Psoas muscle (tissue), 8 donors: Measurements from ENCODE around the gene PLXNC1. TPM values are rescaled to one million over a fixed set of nuclear protein-coding genes. Genes with fewer than 3 reads are reported as not detected.

Experiments used
- ATAC-seq, 4 donors: fragments of 200-7000 bp; cut with Tn5 transposase; one replicate each; pipeline ENCODE4 v1.9.1; 2020; ENCODE audit warnings: moderate library complexity in 3 of 4, mild to moderate bottlenecking in 2 of 4
- DNase-seq, 2 donors: peaks; one replicate each; pipeline ENCODE4 v3.0.0-alpha.2; 2020
- H3K27ac ChIP-seq: fragments of 200-600 bp; one replicate; pipeline ENCODE4 v1.8.0; 2022
- H3K27me3 ChIP-seq, 3 donors: fragments of 200-600 bp in 1 of 3; one replicate each; pipeline versions ENCODE4 v1.6.1 to v1.8.0; 2013 to 2022; ENCODE audit warnings: low read length in 2 of 3, mild to moderate bottlenecking in 2 of 3, moderate library complexity in 1 of 3; ENCODE audit not compliant: insufficient read depth in 3 of 3
- H3K36me3 ChIP-seq, 2 donors: fragments of 200-600 bp in 1 of 2; one replicate each; pipeline versions ENCODE4 v1.6.1 to v1.8.0; 2013 to 2022; ENCODE audit warnings: low read depth in 1 of 2, mild to moderate bottlenecking in 1 of 2, moderate library complexity in 1 of 2; ENCODE audit not compliant: insufficient read depth in 1 of 2
- H3K4me1 ChIP-seq: fragments of 200-600 bp; one replicate; pipeline ENCODE4 v1.8.0; 2022
- H3K4me3 ChIP-seq: fragments of 200-600 bp; one replicate; pipeline ENCODE4 v1.8.0; 2022; ENCODE audit warnings: mild to moderate bottlenecking
- H3K9me3 ChIP-seq: fragments of 200-600 bp; one replicate; pipeline ENCODE4 v1.8.0; 2022
- CTCF ChIP-seq: fragments of 200-600 bp; IDR thresholded peaks from one replicate; pipeline ENCODE4 v1.8.0; 2022; ENCODE audit warnings: antibody characterized with exemption
- WGBS, 3 donors: extraction: QIAGEN DNeasy Blood & Tissue Kit; methylation state at CpG; one replicate each; pipeline versions ENCODE4 v1.1.6 to v1.1.7; 2013; 5-methylcytosine and 5-hydroxymethylcytosine counted together
- intact Hi-C, 2 donors: fragments of 100-400 bp; cut with DNase I; formaldehyde crosslinking; loops; one replicate each; pipeline versions ENCODE4 v1.11.0 to v1.14.2; 2022
- polyA plus RNA-seq, 3 donors: library from polyadenylated mRNA; stranded (reverse); fragments of 200-250 nt; gene quantifications; one replicate each; pipeline ENCODE4 v1.2.3, GENCODE V29; 2013
- total RNA-seq, 4 donors: library from RNA; stranded (reverse); fragmentation: NEBNext Ultra II Directional in 2 of 4; extraction: Animal tissue kit (Norgen Biotek cat#: 25700) in 2 of 4; gene quantifications; one replicate each; pipeline versions ENCODE4 v1.2.1 to v1.2.4, GENCODE V29; 2021 to 2023
- donor health status: healthy with polysubstance abuse.
- donor health status: DM: no; HTN: no; CAD: no; lungs with moderate emphysema.
- donor health status: Bipolar disorder and iron deficiency.
- donor health status: healthy.
- donor health status: DM: yes; HTN: yes; CAD: no.
- donor health status: DM: no; HTN: no; CAD: no.
- donor health status: DM: no; HTN: no; CAD: no.
- donor health status: DM: yes; HTN: yes; CAD: no.

Gene PLXNC1
- total and polyA plus RNA-seq, 7 donors = 0.18 to 4.0 (median 0.52) TPM

GRCh38 chr12:94269316-94269999 is 121.1 kb downstream of the PLXNC1 start:
- DNase-seq = no peak
- no peak for TF ChIP-seq CTCF

GRCh38 chr12:94271351-94271750 is 123.0 kb downstream of the PLXNC1 start:
- DNase-seq = no peak
- 79 to 91% (median 87%) methylated on average over 6 of the region's 6 CpGs for WGBS, 3 donors
- Histone ChIP-seq H3K27me3 (no peaks in the 10 kb centered on the region), H3K27ac (no peak overlapping the region), H3K4me1 (peaks cover 7% of the 10 kb centered on the region), H3K36me3 (no peaks in the 10 kb centered on the region), H3K4me3 (no peak overlapping the region), H3K9me3 (no peaks in the 10 kb centered on the region)
- no peak for TF ChIP-seq CTCF
- intact Hi-C loops = no loop called here
- ATAC-seq = no peak

More at GRCh38 chr12:94269316-94269999, 121.1 kb downstream of the PLXNC1 start:
- Histone ChIP-seq H3K27me3 (no peaks in the 10 kb centered on the region), H3K4me1 (peaks cover 18% of the 10 kb centered on the region), H3K36me3 (no peaks in the 10 kb centered on the region), H3K4me3 (no peak overlapping the region), H3K27ac (no peak overlapping the region), H3K9me3 (no peaks in the 10 kb centered on the region)
- ATAC-seq = no peak
- whole genome bisulfite sequencing, 3 donors = 93 to 94% (median 93%) methylated on average over 4 of the region's 4 CpGs
- intact Hi-C loops = no loop called here

GRCh38 chr12:94272280-94272679 is 123.9 kb downstream of the PLXNC1 start:
- H3K9me3 ChIP-seq = no peaks in the 10 kb centered on the region
- intact Hi-C loops = no loop called here
- 94 to 98% (median 96%) methylated on average over 5 of the region's 5 CpGs for WGBS, 3 donors
- DNase-seq = no peak
- no peak for ATAC-seq
- H3K36me3 ChIP-seq = no peaks in the 10 kb centered on the region
- no peaks in the 10 kb centered on the region for H3K4me1 ChIP-seq
- no peaks in the 10 kb centered on the region for H3K27me3 ChIP-seq
- no peak overlapping the region for H3K4me3 ChIP-seq
- TF ChIP-seq CTCF = no peak
- H3K27ac ChIP-seq = no peak overlapping the region

- no peak overlapping the region for H3K27ac ChIP-seq
- no peaks in the 10 kb centered on the region for H3K4me1 ChIP-seq
- WGBS, 3 donors = 97 to 99% (median 98%) methylated on average over 3 of the region's 3 CpGs
- no peak overlapping the region for H3K4me3 ChIP-seq
- no peaks in the 10 kb centered on the region for H3K9me3 ChIP-seq
- intact Hi-C loops = no loop called here
- no peaks in the 10 kb centered on the region for H3K27me3 ChIP-seq
- no peak for DNase-seq
- no peaks in the 10 kb centered on the region for H3K36me3 ChIP-seq
- ATAC-seq = no peak
- no peak for TF ChIP-seq CTCF
Observed at GRCh38 chr12:94273272-94273671, 124.9 kb downstream of the PLXNC1 start.

- TF ChIP-seq CTCF = no peak
- Histone ChIP-seq H3K36me3 (no peaks in the 10 kb centered on the region), H3K4me3 (no peak overlapping the region), H3K27ac (no peak overlapping the region), H3K4me1 (no peaks in the 10 kb centered on the region), H3K9me3 (no peaks in the 10 kb centered on the region), H3K27me3 (no peaks in the 10 kb centered on the region)
- no peak for ATAC-seq
- WGBS, 3 donors = 85 to 91% (median 85%) methylated on average over 6 of the region's 6 CpGs
- intact Hi-C loops = no loop called here
- no peak for DNase-seq
Observed at GRCh38 chr12:94276725-94277124, 128.3 kb downstream of the PLXNC1 start.
